Measurements from ENCODE around the gene KCNQ1. TPM values are rescaled to one million over a fixed set of nuclear protein-coding genes. Genes with fewer than 3 reads are reported as not detected.

KCNQ1 gene
- total and polyA plus RNA-seq, 9 of the 15 experiments (the other 6 are each of a cell fraction or from before 2014, with no cell fraction given): 0.44 TPM; not detected in 8

DNA sequence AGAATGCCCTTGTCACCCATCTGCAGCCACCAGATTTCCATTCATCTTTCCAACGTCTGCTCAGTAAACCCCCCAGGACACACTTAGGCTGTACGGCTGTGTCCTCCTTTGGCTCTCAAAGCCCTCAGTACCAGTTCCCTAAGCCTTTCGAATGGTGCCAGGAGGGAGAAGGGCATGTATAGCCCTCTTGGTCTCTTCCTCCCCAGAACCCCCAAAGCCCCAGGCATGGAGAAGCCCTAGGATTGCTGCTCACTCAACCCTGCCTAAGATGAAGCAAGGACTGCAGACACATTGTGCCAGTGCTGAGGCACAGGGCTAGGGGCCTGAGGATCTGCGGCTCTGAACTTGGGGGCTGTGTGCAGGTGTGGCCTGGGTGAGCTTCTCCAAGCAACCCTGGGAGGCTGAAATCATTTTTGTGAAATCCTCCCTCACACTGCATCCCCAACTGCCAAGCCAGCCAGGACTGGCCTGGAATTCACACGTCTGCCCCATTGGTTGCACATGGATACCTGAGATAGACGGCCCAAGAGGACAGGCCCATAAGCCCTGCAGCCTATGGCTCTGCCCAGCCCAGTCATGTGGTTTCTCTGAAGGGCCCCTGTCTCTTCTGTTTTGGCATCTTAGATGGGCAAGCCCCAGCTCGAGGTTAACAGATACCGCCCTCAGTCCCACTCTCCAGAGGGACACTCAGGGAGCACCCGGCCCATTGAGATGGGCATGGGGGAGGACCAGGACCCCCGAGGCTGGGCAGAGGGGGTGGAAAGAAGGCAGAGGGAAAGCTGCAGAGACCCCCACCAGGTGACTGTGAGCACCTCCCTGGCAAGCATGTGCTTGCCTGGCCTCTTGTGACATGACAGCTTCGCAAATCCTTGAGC lies 221.0 kb downstream of the KCNQ1 start:
- no peak overlapping the region for H3K27ac ChIP-seq (ENCODE audit: extremely low read depth, low read depth, low read length)
- H3K9ac ChIP-seq (ENCODE audit: insufficient read depth in 1 of 2, low read depth in 2 of 2, low read length in 2 of 2): no peak overlapping the region
- intact Hi-C loops (cut with micrococcal nuclease): no loop called here
- H3K9me3 ChIP-seq (replicated peaks; ENCODE audit: control insufficient read depth, insufficient read depth, low read depth, low read length): peaks cover 18% of the 10 kb centered on the region
- H3K27me3 ChIP-seq (ENCODE audit: control insufficient read depth in 2 of 2, insufficient read depth in 2 of 2, low read length in 2 of 2): no peaks in the 10 kb centered on the region
- FAIRE-seq: no peak
- peaks cover 4% of the 10 kb centered on the region for H3K9me1 ChIP-seq (ENCODE audit: control insufficient read depth, insufficient read depth, low read length)
- no TSS peak for BruUV-seq (replicated peaks)
- peaks cover 5% of the 10 kb centered on the region; the same call in 2 of the 3 replicates for H3K79me2 ChIP-seq (ENCODE audit: control insufficient read depth, insufficient read depth, low read length)
- H3K4me2 ChIP-seq (ENCODE audit: insufficient read depth, low read length): no peak overlapping the region
- H3K36me3 ChIP-seq (ENCODE audit: control insufficient read depth, insufficient read depth, low read length): peaks cover 30% of the 10 kb centered on the region; the same call in 2 of the 3 replicates
- H4K20me1 ChIP-seq (replicated peaks; ENCODE audit: control insufficient read depth, insufficient read depth, low read length): no peaks in the 10 kb centered on the region
- 59% methylated on average over 10 of the region's 11 CpGs for WGBS (ENCODE audit: insufficient coverage, low coverage, missing lambda C conversion rate)
- DNase-seq (ENCODE audit: extremely low read depth in 1 of 4, low spot score in 3 of 4): no peak
- in situ Hi-C loops (cut with MboI): no loop called here
- no peak overlapping the region for H2AFZ ChIP-seq (ENCODE audit: low read depth, low read length)
- CTCF ChIA-PET (ENCODE audit: low intra/inter-chr PET ratio): no interaction called here
- no peaks in the 10 kb centered on the region for H3K4me1 ChIP-seq (replicated peaks in 1 of 2; ENCODE audit: control insufficient read depth in 2 of 2, insufficient read depth in 2 of 2, low read length in 2 of 2)
- POLR2A ChIA-PET: interaction anchor here (0.6 kb wide), 2 partner anchors 9 to 34 kb away, joined by 3 to 4 read pairs; partner anchors contain the start of gene KCNQ1OT1
- no peak overlapping the region for H3K4me3 ChIP-seq
- TF ChIP-seq POLR2G (IDR thresholded peaks at IDR 0.05; ENCODE audit: low read depth, low read length) (0 out of 2 replicates have a peak, but pooled peaks have one; percentile 2), HDAC1 (IDR thresholded peaks at IDR 0.05) (no peak)
- ATAC-seq: no peak

DNA sequence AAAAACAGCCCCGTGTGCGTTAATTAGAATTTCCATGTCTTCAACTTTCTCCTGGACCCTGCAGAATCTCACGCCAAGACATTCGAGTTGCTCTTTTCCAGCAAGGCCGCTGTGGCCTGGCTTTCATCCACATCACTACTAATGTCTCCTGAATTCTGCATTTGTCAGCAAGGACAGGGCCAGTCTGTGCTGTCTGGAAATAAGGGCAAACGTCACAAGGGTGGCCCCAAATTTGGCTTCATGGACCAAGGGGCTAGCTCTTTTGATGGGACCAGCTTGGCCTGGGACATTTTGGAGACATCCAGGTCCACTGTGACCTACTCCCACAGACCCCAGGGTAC lies 221.6 kb downstream of the KCNQ1 start:
- Histone ChIP-seq H3K4me1 (replicated peaks in 1 of 2; ENCODE audit: control insufficient read depth in 2 of 2, insufficient read depth in 2 of 2, low read length in 2 of 2) (no peaks in the 10 kb centered on the region), H3K9me3 (replicated peaks; ENCODE audit: control insufficient read depth, insufficient read depth, low read depth, low read length) (peaks cover 12% of the 10 kb centered on the region), H3K9ac (ENCODE audit: insufficient read depth in 1 of 2, low read depth in 2 of 2, low read length in 2 of 2) (no peak overlapping the region), H3K79me2 (ENCODE audit: control insufficient read depth, insufficient read depth, low read length) (peaks cover 5% of the 10 kb centered on the region; the same call in 2 of the 3 replicates), H3K27ac (ENCODE audit: extremely low read depth, low read depth, low read length) (no peak overlapping the region), H2AFZ (ENCODE audit: low read depth, low read length) (no peak overlapping the region), H4K20me1 (replicated peaks; ENCODE audit: control insufficient read depth, insufficient read depth, low read length) (no peaks in the 10 kb centered on the region), H3K4me2 (ENCODE audit: insufficient read depth, low read length) (no peak overlapping the region), H3K4me3 (no peak overlapping the region), H3K27me3 (ENCODE audit: control insufficient read depth in 2 of 2, insufficient read depth in 2 of 2, low read length in 2 of 2) (no peaks in the 10 kb centered on the region), H3K36me3 (ENCODE audit: control insufficient read depth, insufficient read depth, low read length) (peaks cover 32% of the 10 kb centered on the region; the same call in 2 of the 3 replicates), H3K9me1 (ENCODE audit: control insufficient read depth, insufficient read depth, low read length) (peaks cover 4% of the 10 kb centered on the region)
- ChIA-PET POLR2A (no interaction called here), CTCF (ENCODE audit: low intra/inter-chr PET ratio) (no interaction called here)
- FAIRE-seq (no peak), ATAC-seq (no peak), DNase-seq (ENCODE audit: extremely low read depth in 1 of 4, low spot score in 3 of 4) (no peak)
- BruUV-seq (replicated peaks): no TSS peak
- intact Hi-C loops (cut with micrococcal nuclease): no loop called here
- in situ Hi-C loops (cut with MboI): no loop called here
- TF ChIP-seq BMI1 (IDR thresholded peaks at IDR 0.05; ENCODE audit: low read length): no peak
- WGBS (ENCODE audit: insufficient coverage, low coverage, missing lambda C conversion rate): 84% methylated on average over 6 of the region's 6 CpGs
